HepG2 (cell line): ENCODE measurements around the gene C1GALT1. TPM values are rescaled to one million over a fixed set of nuclear protein-coding genes. Genes with fewer than 3 reads are reported as not detected.

Source experiments
- ARID5B ChIP-seq: IDR thresholded peaks from 2 replicates; pipeline ENCODE4 v1.4.0; 2020; ENCODE audit warnings: mild to moderate bottlenecking, missing genetic modification reagents
- ARNT2 ChIP-seq: sonication (generic); formaldehyde crosslinking; IDR thresholded peaks from 2 replicates; pipeline ENCODE4 v1.8.0; 2022; ENCODE audit warnings: mild to moderate bottlenecking, low read depth, missing genetic modification reagents, moderate library complexity
- ATF1 ChIP-seq: IDR thresholded peaks from 2 replicates; pipeline ENCODE4 v1.6.1; 2016; ENCODE audit warnings: mild to moderate bottlenecking, control low read depth
- ATRX ChIP-seq: sonication (generic); formaldehyde crosslinking; IDR thresholded peaks from 2 replicates; pipeline ENCODE4 v1.4.0; 2020; ENCODE audit warnings: missing genetic modification reagents, borderline replicate concordance
- CREM ChIP-seq, 2 experiments: sonication (generic) in 1 of 2; formaldehyde crosslinking in 1 of 2; IDR thresholded peaks; 2 replicates each; pipeline versions ENCODE4 v1.4.0 to v1.6.1; 2016 to 2020; ENCODE audit warnings: antibody characterized with exemption in 1 of 2, mild to moderate bottlenecking in 1 of 2, missing genetic modification reagents in 1 of 2
- DMTF1 ChIP-seq: sonication (generic); formaldehyde crosslinking; IDR thresholded peaks from 2 replicates; pipeline ENCODE4 v1.4.0; 2020; ENCODE audit warnings: mild to moderate bottlenecking, missing genetic modification reagents
- EP300 ChIP-seq, 3 experiments: sonication (generic) in 1 of 3; formaldehyde crosslinking in 1 of 3; IDR thresholded peaks; 2 replicates each; pipeline versions ENCODE4 v1.5.1 to v1.6.1; 2011 to 2020; ENCODE audit warnings: low read depth in 2 of 3, low read length in 2 of 3, borderline replicate concordance in 1 of 3, improper control_type of control experiment in 1 of 3, mild to moderate bottlenecking in 1 of 3, missing genetic modification reagents in 1 of 3, moderate library complexity in 1 of 3
- ETV5 ChIP-seq: IDR thresholded peaks from 2 replicates; pipeline ENCODE4 v1.6.1; 2018; ENCODE audit warnings: missing biosample characterization, missing genetic modification reagents, inconsistent platforms, borderline replicate concordance
- KDM6A ChIP-seq: IDR thresholded peaks from 2 replicates; pipeline ENCODE4 v1.6.1; 2016; ENCODE audit warnings: low read depth
- KLF15 ChIP-seq: sonication (generic); formaldehyde crosslinking; IDR thresholded peaks from 2 replicates; pipeline ENCODE4 v1.8.1; 2023; ENCODE audit warnings: borderline replicate concordance, mild to moderate bottlenecking, inconsistent platforms, missing genetic modification reagents, mixed read lengths
- NONO ChIP-seq, 2 experiments: fragments of 450-650 bp in 1 of 2; sonication (generic) in 1 of 2; formaldehyde crosslinking in 1 of 2; IDR thresholded peaks in 1 of 2; conservative IDR thresholded peaks in 1 of 2; 2 replicates each; pipeline versions ENCODE4 v1.6.1 to v1.8.0; 2017 to 2022; ENCODE audit warnings: mild to moderate bottlenecking in 1 of 2, missing genetic modification reagents in 1 of 2, moderate library complexity in 1 of 2
- NR2F2 ChIP-seq: IDR thresholded peaks from 2 replicates; pipeline ENCODE4 v1.6.1; 2012; ENCODE audit warnings: low read depth, inconsistent platforms, borderline replicate concordance
- NR2F6 ChIP-seq, 2 experiments: IDR thresholded peaks; 2 replicates each; pipeline ENCODE4 v1.6.1; 2016; ENCODE audit warnings: antibody characterized with exemption in 1 of 2, mild to moderate bottlenecking in 1 of 2
- POGZ ChIP-seq: sonication (generic); formaldehyde crosslinking; IDR thresholded peaks from 2 replicates; pipeline ENCODE4 v1.4.0; 2020; ENCODE audit warnings: mild to moderate bottlenecking, missing genetic modification reagents
- RARA ChIP-seq: IDR thresholded peaks from 2 replicates; pipeline ENCODE4 v1.6.1; 2016; ENCODE audit warnings: missing genetic modification reagents, missing compliant biosample characterization
- SIN3A ChIP-seq: IDR thresholded peaks from 2 replicates; pipeline ENCODE4 v1.6.1; 2011; ENCODE audit warnings: low read depth, mild to moderate bottlenecking, control low read depth, low read length, borderline replicate concordance
- SOX6 ChIP-seq, 2 experiments: fragments of 450-650 bp in 1 of 2; sonication (generic) in 1 of 2; formaldehyde crosslinking in 1 of 2; IDR thresholded peaks; 2 replicates each; pipeline versions ENCODE4 v1.4.0 to v1.6.1; 2017 to 2020; ENCODE audit warnings: antibody characterized with exemption in 1 of 2, mild to moderate bottlenecking in 1 of 2, missing genetic modification reagents in 1 of 2
- WIZ ChIP-seq: sonication (generic); formaldehyde crosslinking; IDR thresholded peaks from 2 replicates; pipeline ENCODE4 v1.5.1; 2020; ENCODE audit warnings: mild to moderate bottlenecking, missing genetic modification reagents
- ZNF260 ChIP-seq: sonication (generic); formaldehyde crosslinking; IDR thresholded peaks from 2 replicates; pipeline ENCODE4 v1.4.0; 2020; ENCODE audit warnings: missing genetic modification reagents, low read depth, mild to moderate bottlenecking, borderline replicate concordance
- ZNF484 ChIP-seq: sonication (generic); formaldehyde crosslinking; IDR thresholded peaks from 2 replicates; pipeline ENCODE4 v1.5.1; 2020; ENCODE audit warnings: mild to moderate bottlenecking, low read depth, missing genetic modification reagents, borderline replicate concordance
- ZNF629 ChIP-seq: sonication (generic); formaldehyde crosslinking; conservative IDR thresholded peaks from 2 replicates; pipeline ENCODE4 v1.5.0; 2020; ENCODE audit warnings: missing genetic modification reagents
- ZNF792 ChIP-seq: IDR thresholded peaks from 2 replicates; pipeline ENCODE4 v1.6.1; 2016
- polyA plus RNA-seq, 8 experiments: library from polyadenylated mRNA; depleted of rRNA in 3 of 8; stranded (reverse) in 7 of 8; unstranded in 1 of 8; fragments of >200 nt; fragmentation: Illumina TruSeq in 4 of 8; extraction: Trizol in 4 of 8; gene quantifications; 2 replicates each; pipeline versions ENCODE4 v1.2.1 to v1.2.3, GENCODE V29; 2011 to 2016; ENCODE audit warnings: low read depth in 4 of 8, missing spikeins in 1 of 8, mixed read lengths in 1 of 8; ENCODE audit not compliant: insufficient read depth in 1 of 8
- total RNA-seq, 5 experiments: library from RNA; depleted of rRNA; stranded (reverse); fragments of >200 nt; fragmentation: Illumina TruSeq; extraction: Trizol; gene quantifications; 2 replicates each; pipeline ENCODE4 v1.2.3, GENCODE V29; 2016; ENCODE audit warnings: low read depth in 1 of 5
- TF ChIP-seq, protein P1 (sequence below): sonication (generic); formaldehyde crosslinking; IDR thresholded peaks from 2 replicates; pipeline ENCODE4 v1.5.0; 2020; ENCODE audit warnings: missing genetic modification reagents

C1GALT1 gene
- total and polyA plus RNA-seq, 2 of the 13 experiments (the other 11 are each of a cell fraction or from before 2014, with no cell fraction given), result 57.1 to 65.9 TPM

- TF ChIP-seq ZNF484 (no peak), DMTF1 (CRISPR knock-in tag) (no peak), CREM (IDR thresholded peaks at IDR 0.05) (peak; percentile 56), CREM (CRISPR knock-in tag; IDR thresholded peaks at IDR 0.05) (no peak), SIN3A (0 out of 2 replicates have a peak, but pooled peaks have one; percentile 18), ATRX (CRISPR knock-in tag) (no peak), RARA (peak; percentile 35; the same call in 1 of the 2 replicates), ETV5 (CRISPR knock-in tag) (peak; percentile 17; the same call in 1 of the 2 replicates), EP300 (IDR thresholded peaks at IDR 0.05; ENCODE audit: low read depth in 2 of 2, low read length in 2 of 2) (peak in 1 of 2 experiments; percentile 49; a peak in 1 of 4 replicates), EP300 (CRISPR knock-in tag; IDR thresholded peaks at IDR 0.05; ENCODE audit: borderline replicate concordance) (no peak), ARID5B (CRISPR knock-in tag) (peak; percentile 76), NR2F2 (peak; percentile 73), POGZ (CRISPR knock-in tag) (peak; percentile 61), NR2F6 (IDR thresholded peaks at IDR 0.05) (peak; percentile 72), NR2F6 (CRISPR knock-in tag; IDR thresholded peaks at IDR 0.05) (peak; percentile 68), ZNF629 (CRISPR knock-in tag) (no peak), KLF15 (CRISPR knock-in tag) (no peak), ZNF260 (CRISPR knock-in tag) (no peak), ZNF792 (no peak), ARNT2 (CRISPR knock-in tag) (no peak), SOX6 (IDR thresholded peaks at IDR 0.05) (no peak), SOX6 (CRISPR knock-in tag; IDR thresholded peaks at IDR 0.05) (peak; percentile 84), NONO (IDR thresholded peaks at IDR 0.05) (no peak), NONO (CRISPR knock-in tag; conservative IDR thresholded peaks at IDR 0.05) (no peak), WIZ (CRISPR knock-in tag) (no peak), ATF1 (CRISPR knock-in tag) (peak; percentile 42; the same call in 1 of the 2 replicates), KDM6A (CRISPR knock-in tag) (no peak)
- TF ChIP-seq, protein P1, sequence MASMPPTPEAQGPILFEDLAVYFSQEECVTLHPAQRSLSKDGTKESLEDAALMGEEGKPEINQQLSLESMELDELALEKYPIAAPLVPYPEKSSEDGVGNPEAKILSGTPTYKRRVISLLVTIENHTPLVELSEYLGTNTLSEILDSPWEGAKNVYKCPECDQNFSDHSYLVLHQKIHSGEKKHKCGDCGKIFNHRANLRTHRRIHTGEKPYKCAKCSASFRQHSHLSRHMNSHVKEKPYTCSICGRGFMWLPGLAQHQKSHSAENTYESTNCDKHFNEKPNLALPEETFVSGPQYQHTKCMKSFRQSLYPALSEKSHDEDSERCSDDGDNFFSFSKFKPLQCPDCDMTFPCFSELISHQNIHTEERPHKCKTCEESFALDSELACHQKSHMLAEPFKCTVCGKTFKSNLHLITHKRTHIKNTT, result no peak
Measured at GRCh38 chr7:7156663-7157062, 25.7 kb upstream of the C1GALT1 start (continued).
